ENCODE results near the gene ERFE. TPM values are rescaled to one million over a fixed set of nuclear protein-coding genes. Genes with fewer than 3 reads are reported as not detected.

ERFE gene
- total RNA-seq, 1 experiment from 2014 or later = 4.5 TPM

- ChIA-PET CTCF (interaction anchor here (1.1 kb wide), 1 partner anchor 24 kb away, joined by 3 read pairs; no protein-coding TSS in a partner anchor), POLR2A (no interaction called here)
- ATAC-seq = no peak
- Mint-ChIP-seq H3K9me3 (no peaks in the 10 kb centered on the region), H3K27me3 (ENCODE audit: low read depth) (no peaks in the 10 kb centered on the region), H3K4me1 (no peaks in the 10 kb centered on the region), H3K27ac (no peak overlapping the region), H3K36me3 (no peaks in the 10 kb centered on the region), H3K4me3 (no peak overlapping the region)
- no peak for DNase-seq (ENCODE audit: low spot score)
- TF ChIP-seq ZNF512 (CRISPR knock-in tag; IDR thresholded peaks at IDR 0.05; ENCODE audit: borderline replicate concordance) (no peak), SMAD4 (CRISPR knock-in tag; IDR thresholded peaks at IDR 0.05) (no peak), FOXP1 (CRISPR knock-in tag; IDR thresholded peaks at IDR 0.05; ENCODE audit: borderline replicate concordance) (no peak), FOXJ3 (CRISPR knock-in tag; IDR thresholded peaks at IDR 0.05; ENCODE audit: borderline replicate concordance) (no peak)
Measured at GRCh38 chr2:238144262-238144661, 14.5 kb upstream of the ERFE start.

DNA sequence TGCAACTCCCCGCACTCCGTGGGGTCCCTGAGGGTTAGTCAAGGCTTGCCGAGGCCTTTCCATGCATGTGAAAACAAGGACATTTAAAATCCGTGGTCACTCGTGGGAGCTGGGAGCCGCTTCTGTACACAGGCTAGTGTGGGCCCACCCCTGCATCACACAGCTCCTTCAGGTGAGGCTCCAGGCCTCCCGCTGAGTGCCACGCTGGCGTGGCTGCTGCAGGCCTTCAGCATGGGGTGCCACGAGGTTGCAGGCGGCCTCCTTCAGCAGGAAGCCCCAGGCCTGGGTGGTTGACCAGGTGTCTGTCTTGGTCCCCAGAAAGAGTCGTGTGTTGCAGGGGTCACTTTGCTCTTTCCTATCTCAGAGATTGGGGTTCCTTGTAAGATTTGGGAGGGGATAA lies 13.7 kb upstream of the ERFE start:
- no peaks in the 10 kb centered on the region for H3K27me3 Mint-ChIP-seq (ENCODE audit: low read depth)
- no peak overlapping the region for H3K27ac Mint-ChIP-seq
- ChIA-PET CTCF (interaction anchor here (1.2 kb wide), 1 partner anchor 15 kb away, joined by 3 read pairs; no protein-coding TSS in a partner anchor), POLR2A (no interaction called here)
- H3K4me1 Mint-ChIP-seq = no peaks in the 10 kb centered on the region
- no peak overlapping the region for H3K4me3 Mint-ChIP-seq
- no peaks in the 10 kb centered on the region for H3K9me3 Mint-ChIP-seq
- TF ChIP-seq NR2C2 (CRISPR knock-in tag; IDR thresholded peaks at IDR 0.05) (no peak), ZBTB21 (CRISPR knock-in tag; IDR thresholded peaks at IDR 0.05; ENCODE audit: borderline replicate concordance) (no peak), ZNF263 (CRISPR knock-in tag; IDR thresholded peaks at IDR 0.05; ENCODE audit: low read depth) (no peak), CDX4 (CRISPR knock-in tag; IDR thresholded peaks at IDR 0.05; ENCODE audit: borderline replicate concordance) (no peak), NR3C1 (CRISPR knock-in tag; conservative IDR thresholded peaks at IDR 0.05; ENCODE audit: low read depth) (no peak), NFE2L1 (CRISPR knock-in tag; IDR thresholded peaks at IDR 0.05) (no peak), JAZF1 (CRISPR knock-in tag; IDR thresholded peaks at IDR 0.05) (no peak), FOXP1 (CRISPR knock-in tag; IDR thresholded peaks at IDR 0.05; ENCODE audit: borderline replicate concordance) (no peak)
- TF ChIP-seq, protein P1, sequence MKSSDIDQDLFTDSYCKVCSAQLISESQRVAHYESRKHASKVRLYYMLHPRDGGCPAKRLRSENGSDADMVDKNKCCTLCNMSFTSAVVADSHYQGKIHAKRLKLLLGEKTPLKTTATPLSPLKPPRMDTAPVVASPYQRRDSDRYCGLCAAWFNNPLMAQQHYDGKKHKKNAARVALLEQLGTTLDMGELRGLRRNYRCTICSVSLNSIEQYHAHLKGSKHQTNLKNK (CRISPR knock-in tag; IDR thresholded peaks at IDR 0.05) = no peak
- TF ChIP-seq, protein P2, sequence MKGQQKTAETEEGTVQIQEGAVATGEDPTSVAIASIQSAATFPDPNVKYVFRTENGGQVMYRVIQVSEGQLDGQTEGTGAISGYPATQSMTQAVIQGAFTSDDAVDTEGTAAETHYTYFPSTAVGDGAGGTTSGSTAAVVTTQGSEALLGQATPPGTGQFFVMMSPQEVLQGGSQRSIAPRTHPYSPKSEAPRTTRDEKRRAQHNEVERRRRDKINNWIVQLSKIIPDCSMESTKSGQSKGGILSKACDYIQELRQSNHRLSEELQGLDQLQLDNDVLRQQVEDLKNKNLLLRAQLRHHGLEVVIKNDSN (CRISPR knock-in tag; IDR thresholded peaks at IDR 0.05) = no peak
- TF ChIP-seq, protein P3, sequence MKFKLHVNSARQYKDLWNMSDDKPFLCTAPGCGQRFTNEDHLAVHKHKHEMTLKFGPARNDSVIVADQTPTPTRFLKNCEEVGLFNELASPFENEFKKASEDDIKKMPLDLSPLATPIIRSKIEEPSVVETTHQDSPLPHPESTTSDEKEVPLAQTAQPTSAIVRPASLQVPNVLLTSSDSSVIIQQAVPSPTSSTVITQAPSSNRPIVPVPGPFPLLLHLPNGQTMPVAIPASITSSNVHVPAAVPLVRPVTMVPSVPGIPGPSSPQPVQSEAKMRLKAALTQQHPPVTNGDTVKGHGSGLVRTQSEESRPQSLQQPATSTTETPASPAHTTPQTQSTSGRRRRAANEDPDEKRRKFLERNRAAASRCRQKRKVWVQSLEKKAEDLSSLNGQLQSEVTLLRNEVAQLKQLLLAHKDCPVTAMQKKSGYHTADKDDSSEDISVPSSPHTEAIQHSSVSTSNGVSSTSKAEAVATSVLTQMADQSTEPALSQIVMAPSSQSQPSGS (CRISPR knock-in tag; IDR thresholded peaks at IDR 0.05; ENCODE audit: borderline replicate concordance, low read depth) = no peak
- TF ChIP-seq, protein P4, sequence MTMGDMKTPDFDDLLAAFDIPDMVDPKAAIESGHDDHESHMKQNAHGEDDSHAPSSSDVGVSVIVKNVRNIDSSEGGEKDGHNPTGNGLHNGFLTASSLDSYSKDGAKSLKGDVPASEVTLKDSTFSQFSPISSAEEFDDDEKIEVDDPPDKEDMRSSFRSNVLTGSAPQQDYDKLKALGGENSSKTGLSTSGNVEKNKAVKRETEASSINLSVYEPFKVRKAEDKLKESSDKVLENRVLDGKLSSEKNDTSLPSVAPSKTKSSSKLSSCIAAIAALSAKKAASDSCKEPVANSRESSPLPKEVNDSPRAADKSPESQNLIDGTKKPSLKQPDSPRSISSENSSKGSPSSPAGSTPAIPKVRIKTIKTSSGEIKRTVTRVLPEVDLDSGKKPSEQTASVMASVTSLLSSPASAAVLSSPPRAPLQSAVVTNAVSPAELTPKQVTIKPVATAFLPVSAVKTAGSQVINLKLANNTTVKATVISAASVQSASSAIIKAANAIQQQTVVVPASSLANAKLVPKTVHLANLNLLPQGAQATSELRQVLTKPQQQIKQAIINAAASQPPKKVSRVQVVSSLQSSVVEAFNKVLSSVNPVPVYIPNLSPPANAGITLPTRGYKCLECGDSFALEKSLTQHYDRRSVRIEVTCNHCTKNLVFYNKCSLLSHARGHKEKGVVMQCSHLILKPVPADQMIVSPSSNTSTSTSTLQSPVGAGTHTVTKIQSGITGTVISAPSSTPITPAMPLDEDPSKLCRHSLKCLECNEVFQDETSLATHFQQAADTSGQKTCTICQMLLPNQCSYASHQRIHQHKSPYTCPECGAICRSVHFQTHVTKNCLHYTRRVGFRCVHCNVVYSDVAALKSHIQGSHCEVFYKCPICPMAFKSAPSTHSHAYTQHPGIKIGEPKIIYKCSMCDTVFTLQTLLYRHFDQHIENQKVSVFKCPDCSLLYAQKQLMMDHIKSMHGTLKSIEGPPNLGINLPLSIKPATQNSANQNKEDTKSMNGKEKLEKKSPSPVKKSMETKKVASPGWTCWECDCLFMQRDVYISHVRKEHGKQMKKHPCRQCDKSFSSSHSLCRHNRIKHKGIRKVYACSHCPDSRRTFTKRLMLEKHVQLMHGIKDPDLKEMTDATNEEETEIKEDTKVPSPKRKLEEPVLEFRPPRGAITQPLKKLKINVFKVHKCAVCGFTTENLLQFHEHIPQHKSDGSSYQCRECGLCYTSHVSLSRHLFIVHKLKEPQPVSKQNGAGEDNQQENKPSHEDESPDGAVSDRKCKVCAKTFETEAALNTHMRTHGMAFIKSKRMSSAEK (CRISPR knock-in tag; IDR thresholded peaks at IDR 0.05; ENCODE audit: borderline replicate concordance) = no peak
- TF ChIP-seq, protein P5, sequence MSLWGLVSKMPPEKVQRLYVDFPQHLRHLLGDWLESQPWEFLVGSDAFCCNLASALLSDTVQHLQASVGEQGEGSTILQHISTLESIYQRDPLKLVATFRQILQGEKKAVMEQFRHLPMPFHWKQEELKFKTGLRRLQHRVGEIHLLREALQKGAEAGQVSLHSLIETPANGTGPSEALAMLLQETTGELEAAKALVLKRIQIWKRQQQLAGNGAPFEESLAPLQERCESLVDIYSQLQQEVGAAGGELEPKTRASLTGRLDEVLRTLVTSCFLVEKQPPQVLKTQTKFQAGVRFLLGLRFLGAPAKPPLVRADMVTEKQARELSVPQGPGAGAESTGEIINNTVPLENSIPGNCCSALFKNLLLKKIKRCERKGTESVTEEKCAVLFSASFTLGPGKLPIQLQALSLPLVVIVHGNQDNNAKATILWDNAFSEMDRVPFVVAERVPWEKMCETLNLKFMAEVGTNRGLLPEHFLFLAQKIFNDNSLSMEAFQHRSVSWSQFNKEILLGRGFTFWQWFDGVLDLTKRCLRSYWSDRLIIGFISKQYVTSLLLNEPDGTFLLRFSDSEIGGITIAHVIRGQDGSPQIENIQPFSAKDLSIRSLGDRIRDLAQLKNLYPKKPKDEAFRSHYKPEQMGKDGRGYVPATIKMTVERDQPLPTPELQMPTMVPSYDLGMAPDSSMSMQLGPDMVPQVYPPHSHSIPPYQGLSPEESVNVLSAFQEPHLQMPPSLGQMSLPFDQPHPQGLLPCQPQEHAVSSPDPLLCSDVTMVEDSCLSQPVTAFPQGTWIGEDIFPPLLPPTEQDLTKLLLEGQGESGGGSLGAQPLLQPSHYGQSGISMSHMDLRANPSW (CRISPR knock-in tag; conservative IDR thresholded peaks at IDR 0.05; ENCODE audit: low read depth) = no peak
- DNase-seq (ENCODE audit: low spot score) = no peak
- no peak for ATAC-seq
- no peaks in the 10 kb centered on the region for H3K36me3 Mint-ChIP-seq

All from WTC11 (cell line).